B cell (primary cell): Measurements from ENCODE around the gene LMAN1L. TPM values are rescaled to one million over a fixed set of nuclear protein-coding genes. Genes with fewer than 3 reads are reported as not detected.

Experiments
- ATAC-seq: fragments of 200-7000 bp; cut with Tn5 transposase; one replicate; pipeline ENCODE4 v1.10.0; 2021; ENCODE audit warnings: low read depth, mild to moderate bottlenecking, moderate number of reproducible peaks, moderate library complexity
- CTCF ChIA-PET: fragments of 350-600 bp; sonication (Branson Sonifier 250); formaldehyde crosslinking; loops from one replicate; lab custom pipeline; 2021; ENCODE audit warnings: antibody characterized with exemption, inconsistent platforms; lab: Charles Lee
- POLR2A ChIA-PET: fragments of 350-600 bp; sonication (Branson Sonifier 250); formaldehyde crosslinking; loops from one replicate; lab custom pipeline; 2021; ENCODE audit warnings: antibody characterized with exemption; lab: Charles Lee
- DNase-seq: peaks from one replicate; pipeline ENCODE4 v3.0.0; 2013
- H2AFZ ChIP-seq: 2 replicates; pipeline ENCODE4 v1.6.1; 2012; ENCODE audit warnings: mild to moderate bottlenecking, low read depth, low read length; ENCODE audit not compliant: insufficient read depth, poor library complexity, severe bottlenecking
- H3K27ac ChIP-seq, 2 donors: 1 replicate in 1 of 2; 2 replicates in 1 of 2; pipeline ENCODE4 v1.5.1; 2012 to 2013; ENCODE audit warnings: low read length in 2 of 2, mild to moderate bottlenecking in 2 of 2, moderate library complexity in 1 of 2
- H3K27me3 ChIP-seq, 4 experiments: fragments of 200-600 bp in 1 of 4; sonication (generic) in 1 of 4; replicated peaks in 1 of 4; 1 replicate in 2 of 4; 2 replicates in 2 of 4; pipeline versions ENCODE4 v1.6.1 to v1.7.0; 2013 to 2016; ENCODE audit warnings: low read length in 3 of 4, mild to moderate bottlenecking in 2 of 4, mixed read lengths in 1 of 4, moderate library complexity in 1 of 4; ENCODE audit not compliant: insufficient read depth in 4 of 4, control insufficient read depth in 3 of 4; ENCODE audit errors: control extremely low read depth in 1 of 4
- H3K36me3 ChIP-seq, 2 experiments: replicated peaks in 1 of 2; 1 replicate in 1 of 2; 2 replicates in 1 of 2; pipeline versions ENCODE4 v1.6.1 to v1.7.1; 2013; ENCODE audit warnings: low read length in 1 of 2; ENCODE audit not compliant: insufficient read depth in 2 of 2, control insufficient read depth in 1 of 2; ENCODE audit errors: control extremely low read depth in 1 of 2, extremely low read depth in 1 of 2
- H3K4me1 ChIP-seq, 2 donors: fragments of 200-600 bp in 1 of 2; sonication (generic) in 1 of 2; 1 replicate in 1 of 2; 2 replicates in 1 of 2; pipeline versions ENCODE4 v1.5.1 to v1.6.1; 2013 to 2017; ENCODE audit warnings: low read length in 2 of 2; ENCODE audit not compliant: control insufficient read depth in 2 of 2, insufficient read depth in 2 of 2
- H3K4me2 ChIP-seq: replicated peaks from 2 replicates; pipeline ENCODE3; 2012; ENCODE audit warnings: mild to moderate bottlenecking, low read depth, low read length; ENCODE audit not compliant: poor library complexity, severe bottlenecking
- H3K4me3 ChIP-seq, 5 experiments: fragments of 200-600 bp in 1 of 5; sonication (generic) in 1 of 5; 1 replicate in 3 of 5; 2 replicates in 2 of 5; pipeline versions ENCODE4 v1.5.1 to v1.7.0; 2011 to 2016; ENCODE audit warnings: low read length in 4 of 5, mild to moderate bottlenecking in 4 of 5, low read depth in 2 of 5, control low read depth in 1 of 5, moderate library complexity in 1 of 5; ENCODE audit not compliant: insufficient read depth in 1 of 5; ENCODE audit errors: control extremely low read depth in 1 of 5, extremely low read depth in 1 of 5
- H3K79me2 ChIP-seq: fragments of 200-600 bp; sonication (generic); one replicate; pipeline ENCODE4 v1.6.0; 2016; ENCODE audit warnings: low read length; ENCODE audit not compliant: control insufficient read depth, insufficient read depth
- H3K9ac ChIP-seq: fragments of 200-600 bp; sonication (generic); 2 replicates; pipeline ENCODE4 v1.6.1; 2017; ENCODE audit warnings: mild to moderate bottlenecking, low read length, moderate library complexity
- H3K9me3 ChIP-seq, 3 donors: one replicate each; pipeline versions ENCODE4 v1.6.1 to v1.7.1; 2013; ENCODE audit warnings: low read length in 2 of 3; ENCODE audit not compliant: control insufficient read depth in 2 of 3, insufficient read depth in 1 of 3; ENCODE audit errors: control extremely low read depth in 1 of 3
- H4K20me1 ChIP-seq: 2 replicates; pipeline ENCODE4 v1.6.0; 2012; ENCODE audit warnings: mild to moderate bottlenecking, low read length; ENCODE audit not compliant: insufficient read depth, control insufficient read depth, poor library complexity, severe bottlenecking
- H3K27ac Mint-ChIP-seq: one replicate; pipeline ENCODE4 v1.8.0; 2021; ENCODE audit warnings: mixed read lengths
- H3K27me3 Mint-ChIP-seq: one replicate; pipeline ENCODE4 v1.8.0; 2021; ENCODE audit warnings: mixed read lengths
- H3K4me1 Mint-ChIP-seq: one replicate; pipeline ENCODE4 v1.8.0; 2021; ENCODE audit warnings: mixed read lengths
- H3K4me3 Mint-ChIP-seq: one replicate; pipeline ENCODE4 v1.8.0; 2021; ENCODE audit warnings: mixed read lengths
- H3K9me3 Mint-ChIP-seq: one replicate; pipeline ENCODE4 v1.8.0; 2022; ENCODE audit warnings: mixed read lengths; ENCODE audit not compliant: insufficient read depth
- CTCF ChIP-seq: fragments of 200-600 bp; IDR thresholded peaks from one replicate; pipeline ENCODE4 v1.8.0; 2022; ENCODE audit warnings: antibody characterized with exemption, mild to moderate bottlenecking
- EZH2 ChIP-seq: IDR thresholded peaks from 2 replicates; pipeline ENCODE4 v1.6.1; 2012; ENCODE audit warnings: borderline replicate concordance, low read depth, mild to moderate bottlenecking, moderate library complexity, low read length; ENCODE audit not compliant: insufficient read depth, poor library complexity, severe bottlenecking
- WGBS: methylation state at CpG from one replicate; pipeline ENCODE4 v1.1.5; 2013; ENCODE audit warnings: missing lambda C conversion rate; ENCODE audit not compliant: insufficient coverage; 5-methylcytosine and 5-hydroxymethylcytosine counted together
- intact Hi-C: fragments of 100-400 bp; cut with micrococcal nuclease; formaldehyde crosslinking; loops from one replicate; pipeline ENCODE4 v1.10.0; 2022
- polyA plus RNA-seq: library from polyadenylated mRNA; depleted of rRNA; stranded (reverse); fragments of >200 nt; gene quantifications from 2 replicates; pipeline ENCODE4 v1.2.3, GENCODE V29; 2012
- total RNA-seq, 2 donors: library from RNA; stranded (reverse); fragments of 120-200 nt in 1 of 2; gene quantifications; 1 replicate in 1 of 2; 2 replicates in 1 of 2; pipeline versions ENCODE4 v1.2.3 to v1.2.4, GENCODE V29; 2013 to 2022

Gene LMAN1L
- total and polyA plus RNA-seq, 2 donors (not counting 1 experiment from before 2014, with no cell fraction given): 0.60 to 1.1 TPM

- peak overlapping the region; percentile 74 for H3K4me2 ChIP-seq
- ATAC-seq (no peak), DNase-seq (peak; percentile 14)
- ChIA-PET CTCF (interaction anchor here (0.6 to 37.1 kb wide), 6 partner anchors 1 to 405 kb away, joined by 4 to 2548 read pairs (median 305); partner anchors contain the start of genes CSK and LMAN1L), POLR2A (interaction anchor here (0.6 to 15.2 kb wide), 4 partner anchors 15 to 675 kb away, joined by 3 to 572 read pairs (median 4); no protein-coding TSS in a partner anchor)
- H3K9me3 Mint-ChIP-seq: no peaks in the 10 kb centered on the region
- intact Hi-C loops: loop anchor here (5.0 kb wide), 1 partner anchor 786 kb away; the partner anchor contains the start of genes PML and STOML1
- peaks cover 3% of the 10 kb centered on the region for H4K20me1 ChIP-seq
- H3K27ac Mint-ChIP-seq: peak overlapping the region; percentile 98
- peaks cover 0 to 6% (median 0%) of the 10 kb centered on the region in 3 donors for H3K9me3 ChIP-seq
- H3K9ac ChIP-seq: no peak overlapping the region
- no peak overlapping the region for H2AFZ ChIP-seq
- H3K4me3 Mint-ChIP-seq: peak overlapping the region; percentile 85
- H3K4me3 ChIP-seq: no peak overlapping the region
- H3K4me1 Mint-ChIP-seq: peaks cover 85% of the 10 kb centered on the region
- WGBS: 33% methylated on average over 1 of the region's 5 CpGs
- H3K79me2 ChIP-seq: peaks cover 65% of the 10 kb centered on the region
- TF ChIP-seq EZH2: no peak
- TF ChIP-seq CTCF: no peak
- peak overlapping the region; percentile 91 to 99 for H3K27ac ChIP-seq
- no peaks in the 10 kb centered on the region for H3K27me3 Mint-ChIP-seq
- H3K4me1 ChIP-seq: peaks cover 78 to 84% of the 10 kb centered on the region in 2 donors
- no peaks in the 10 kb centered on the region for H3K36me3 ChIP-seq
- H3K27me3 ChIP-seq: no peaks in the 10 kb centered on the region
These were observed 34.0 kb upstream of the LMAN1L start for GRCh38 chr15:74778599-74778970.

- Histone ChIP-seq H3K27me3 (no peaks in the 10 kb centered on the region), H3K4me2 (peak overlapping the region; percentile 74), H3K79me2 (peaks cover 65% of the 10 kb centered on the region), H2AFZ (no peak overlapping the region), H3K9ac (no peak overlapping the region), H3K4me3 (no peak overlapping the region), H3K9me3 (peaks cover 0 to 6% (median 0%) of the 10 kb centered on the region in 3 donors), H3K27ac (peak overlapping the region; percentile 91 to 99), H3K36me3 (no peaks in the 10 kb centered on the region), H4K20me1 (peaks cover 3% of the 10 kb centered on the region), H3K4me1 (peaks cover 72 to 84% of the 10 kb centered on the region in 2 donors)
- Mint-ChIP-seq H3K4me3 (peak overlapping the region; percentile 60), H3K27ac (peak overlapping the region; percentile 98), H3K9me3 (no peaks in the 10 kb centered on the region), H3K4me1 (peaks cover 84% of the 10 kb centered on the region), H3K27me3 (no peaks in the 10 kb centered on the region)
- 33% methylated on average over 1 of the region's 7 CpGs for whole genome bisulfite sequencing
- DNase-seq (peak; percentile 39), ATAC-seq (no peak)
- no peak for TF ChIP-seq CTCF
- TF ChIP-seq EZH2: no peak
- ChIA-PET CTCF (interaction anchor here (0.6 to 37.1 kb wide), 5 partner anchors 1 to 405 kb away, joined by 4 to 2548 read pairs (median 596); partner anchors contain the start of genes CSK and LMAN1L), POLR2A (interaction anchor here (0.6 to 15.2 kb wide), 3 partner anchors 8 to 160 kb away, joined by 4 to 572 read pairs (median 6); no protein-coding TSS in a partner anchor)
- intact Hi-C loops: loop anchor here (5.0 kb wide), 1 partner anchor 787 kb away; the partner anchor contains the start of genes PML and STOML1
These were observed 33.4 kb upstream of the LMAN1L start for GRCh38 chr15:74779162-74779648.
